Chondrocyte (in vitro differentiated cells): Measurements from ENCODE around the gene MAB21L4. TPM values are rescaled to one million over a fixed set of nuclear protein-coding genes. Genes with fewer than 3 reads are reported as not detected.

Source experiments
- DNase-seq: peaks from one replicate; pipeline ENCODE4 v3.0.0; 2021; ENCODE audit warnings: mixed read lengths, low spot score
- H3K27ac Mint-ChIP-seq: one replicate; pipeline ENCODE4 v1.8.0; 2021; ENCODE audit warnings: mild to moderate bottlenecking, moderate library complexity, mixed read lengths; ENCODE audit not compliant: unreplicated experiment
- H3K27me3 Mint-ChIP-seq: 2 replicates; pipeline ENCODE4 v1.8.0; 2021; ENCODE audit warnings: low read depth, mixed read lengths
- H3K36me3 Mint-ChIP-seq: 2 replicates; pipeline ENCODE4 v1.8.0; 2021; ENCODE audit warnings: low read depth, mixed read lengths
- H3K4me1 Mint-ChIP-seq: 2 replicates; pipeline ENCODE4 v1.8.0; 2021; ENCODE audit warnings: low read depth, mild to moderate bottlenecking, mixed read lengths
- H3K4me3 Mint-ChIP-seq: one replicate; pipeline ENCODE4 v1.8.0; 2021; ENCODE audit warnings: mild to moderate bottlenecking, moderate library complexity, mixed read lengths; ENCODE audit not compliant: unreplicated experiment
- H3K9me3 Mint-ChIP-seq: 2 replicates; pipeline ENCODE4 v1.8.0; 2021; ENCODE audit warnings: low read depth, mixed read lengths
- total RNA-seq: library from RNA; stranded (reverse); gene quantifications from 3 replicates; pipeline ENCODE4 v1.2.1, GENCODE V29; 2021
- TF ChIP-seq, protein P1 (sequence below): fragments of 200-600 bp; sonication (generic); IDR thresholded peaks from 2 replicates; pipeline ENCODE4 v1.5.0; 2021; ENCODE audit warnings: antibody characterized with exemption, mild to moderate bottlenecking, moderate library complexity

MAB21L4 gene
- total RNA-seq, 1 donor from 2014 or later: not detected

DNA sequence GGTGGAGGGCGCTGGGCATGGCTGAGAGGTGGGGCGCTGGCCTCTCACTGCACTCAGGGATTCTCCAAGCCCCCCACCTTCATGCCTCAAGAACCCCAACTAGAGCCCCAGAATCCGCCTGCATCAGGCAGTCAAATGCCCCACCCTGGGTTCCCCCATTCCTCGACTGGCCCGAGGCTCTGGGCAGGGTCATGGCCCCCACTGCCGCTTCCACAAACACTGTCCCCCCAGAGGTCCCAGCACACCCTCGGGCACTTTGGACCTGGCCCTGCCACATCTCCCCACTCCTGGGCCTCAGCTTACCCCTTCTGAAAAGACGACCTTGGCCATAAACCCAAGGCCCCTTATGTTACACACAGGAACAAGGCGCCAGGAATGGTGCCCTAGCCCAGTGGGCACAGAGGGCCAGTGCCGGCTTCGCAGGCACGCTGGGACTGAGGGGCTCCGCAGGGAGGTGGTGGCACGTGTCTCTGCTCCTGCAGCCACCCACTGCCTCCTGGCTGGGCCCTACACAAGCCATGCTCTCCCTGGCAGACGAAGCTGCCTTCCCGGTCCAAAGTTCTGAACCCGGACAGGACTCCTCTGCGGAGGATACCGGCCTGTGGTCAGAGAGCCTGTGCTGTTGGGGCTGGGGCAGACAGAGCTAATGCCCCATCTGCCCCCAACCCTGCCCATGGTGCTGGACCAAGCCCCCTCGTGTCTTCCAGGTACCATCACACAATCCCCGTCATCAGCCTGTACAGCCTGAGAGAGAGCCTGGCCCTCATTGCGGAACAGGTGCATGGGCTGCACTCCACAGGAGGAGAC lies 20.5 kb downstream of the MAB21L4 start:
- Mint-ChIP-seq H3K9me3 (no peaks in the 10 kb centered on the region), H3K27ac (no peak overlapping the region), H3K36me3 (no peaks in the 10 kb centered on the region), H3K4me1 (no peaks in the 10 kb centered on the region), H3K4me3 (no peak overlapping the region), H3K27me3 (peaks cover 18% of the 10 kb centered on the region)
- DNase-seq: peak; percentile 65
- TF ChIP-seq, protein P1, sequence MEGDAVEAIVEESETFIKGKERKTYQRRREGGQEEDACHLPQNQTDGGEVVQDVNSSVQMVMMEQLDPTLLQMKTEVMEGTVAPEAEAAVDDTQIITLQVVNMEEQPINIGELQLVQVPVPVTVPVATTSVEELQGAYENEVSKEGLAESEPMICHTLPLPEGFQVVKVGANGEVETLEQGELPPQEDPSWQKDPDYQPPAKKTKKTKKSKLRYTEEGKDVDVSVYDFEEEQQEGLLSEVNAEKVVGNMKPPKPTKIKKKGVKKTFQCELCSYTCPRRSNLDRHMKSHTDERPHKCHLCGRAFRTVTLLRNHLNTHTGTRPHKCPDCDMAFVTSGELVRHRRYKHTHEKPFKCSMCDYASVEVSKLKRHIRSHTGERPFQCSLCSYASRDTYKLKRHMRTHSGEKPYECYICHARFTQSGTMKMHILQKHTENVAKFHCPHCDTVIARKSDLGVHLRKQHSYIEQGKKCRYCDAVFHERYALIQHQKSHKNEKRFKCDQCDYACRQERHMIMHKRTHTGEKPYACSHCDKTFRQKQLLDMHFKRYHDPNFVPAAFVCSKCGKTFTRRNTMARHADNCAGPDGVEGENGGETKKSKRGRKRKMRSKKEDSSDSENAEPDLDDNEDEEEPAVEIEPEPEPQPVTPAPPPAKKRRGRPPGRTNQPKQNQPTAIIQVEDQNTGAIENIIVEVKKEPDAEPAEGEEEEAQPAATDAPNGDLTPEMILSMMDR: no peak

DNA sequence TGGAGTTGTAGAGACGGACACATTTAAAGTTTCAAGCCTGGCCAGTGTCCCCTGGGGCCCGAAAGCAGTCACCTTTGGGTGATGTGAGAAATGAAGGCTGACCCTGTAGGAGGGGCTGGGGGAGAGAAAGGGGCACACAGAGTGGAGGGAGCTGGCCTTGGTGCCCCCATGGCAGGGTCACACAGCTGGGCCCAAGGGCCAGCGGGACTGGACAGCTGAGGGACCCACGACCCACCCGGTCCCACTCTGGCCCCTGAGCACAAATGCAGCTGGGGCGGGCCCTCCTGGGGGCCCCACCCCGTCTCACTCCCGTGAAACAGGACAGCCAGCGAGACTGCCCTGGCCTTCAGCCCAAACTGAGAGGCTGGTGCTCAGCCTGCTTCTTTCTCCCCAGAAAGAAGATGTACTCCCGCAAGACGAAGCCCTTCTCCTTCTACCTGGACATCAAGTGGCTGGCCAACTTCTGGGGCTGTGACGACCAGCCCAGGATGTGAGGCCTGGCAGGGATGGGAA lies 21.2 kb downstream of the MAB21L4 start:
- H3K9me3 Mint-ChIP-seq: no peaks in the 10 kb centered on the region
- peaks cover 14% of the 10 kb centered on the region for H3K27me3 Mint-ChIP-seq
- DNase-seq: peak; percentile 78
- no peak overlapping the region for H3K27ac Mint-ChIP-seq
- TF ChIP-seq, protein P1: no peak
- H3K4me1 Mint-ChIP-seq: no peaks in the 10 kb centered on the region
- no peaks in the 10 kb centered on the region for H3K36me3 Mint-ChIP-seq
- H3K4me3 Mint-ChIP-seq: no peak overlapping the region

- DNase-seq: peak; percentile 75
- Mint-ChIP-seq H3K36me3 (no peaks in the 10 kb centered on the region), H3K4me1 (no peaks in the 10 kb centered on the region), H3K27ac (no peak overlapping the region), H3K27me3 (peaks cover 14% of the 10 kb centered on the region), H3K4me3 (no peak overlapping the region), H3K9me3 (no peaks in the 10 kb centered on the region)
- TF ChIP-seq, protein P1: peak; percentile 24
These were observed 21.9 kb downstream of the MAB21L4 start for GRCh38 chr2:240873805-240874714.

DNA sequence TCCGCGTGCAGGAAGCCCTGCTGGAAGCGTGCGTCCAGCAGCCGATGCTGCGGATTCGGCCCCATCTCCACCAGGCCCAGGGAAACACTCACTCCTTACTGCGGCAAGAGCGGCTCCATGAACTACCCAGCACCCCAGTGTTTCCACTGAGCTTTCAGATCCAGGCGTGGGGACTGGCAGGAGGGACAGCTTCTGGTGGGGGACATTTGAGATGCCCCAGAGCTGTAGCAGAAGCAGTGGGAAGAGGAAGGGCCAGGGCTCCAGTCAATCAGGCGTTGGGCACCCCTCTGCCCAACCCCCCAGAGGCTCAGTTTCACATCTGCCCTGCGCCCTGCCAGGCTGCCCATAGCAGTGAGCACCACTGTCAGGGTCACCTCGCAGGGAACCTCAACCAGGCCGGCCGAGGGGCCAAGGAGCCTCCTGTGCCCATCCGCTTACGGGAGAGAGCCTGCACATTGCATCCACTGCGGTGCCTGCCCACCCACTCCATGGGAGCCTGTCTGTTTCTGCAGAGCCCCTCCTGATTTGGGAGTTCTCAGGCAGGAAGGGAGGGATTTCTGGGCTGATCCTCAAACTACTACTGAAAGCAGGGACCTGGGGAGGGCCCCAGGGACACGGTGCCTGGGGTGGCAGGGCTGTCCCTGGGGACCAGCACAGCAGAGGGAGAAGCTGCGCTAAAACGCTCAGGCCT lies 22.7 kb downstream of the MAB21L4 start:
- DNase-seq: peak; percentile 87
- Mint-ChIP-seq H3K4me1 (no peaks in the 10 kb centered on the region), H3K27me3 (peaks cover 15% of the 10 kb centered on the region), H3K27ac (no peak overlapping the region), H3K9me3 (no peaks in the 10 kb centered on the region), H3K36me3 (no peaks in the 10 kb centered on the region), H3K4me3 (no peak overlapping the region)
- TF ChIP-seq, protein P1: no peak
